CD14-positive monocyte (primary cell): ENCODE data around the gene MOK. TPM values are rescaled to one million over a fixed set of nuclear protein-coding genes. Genes with fewer than 3 reads are reported as not detected.

Experiments used
- DNase-seq, 3 donors: peaks; one replicate each; pipeline ENCODE4 v3.0.0-alpha.2; 2011 to 2022
- H2AFZ ChIP-seq: 2 replicates; pipeline ENCODE4 v1.6.0; 2012; ENCODE audit warnings: mild to moderate bottlenecking, low read depth, low read length, inconsistent platforms; ENCODE audit not compliant: insufficient read depth, poor library complexity, severe bottlenecking
- H3K27ac ChIP-seq, 2 donors: 1 replicate in 1 of 2; 2 replicates in 1 of 2; pipeline ENCODE4 v1.5.1; 2012 to 2013; ENCODE audit warnings: low read length in 2 of 2, control low read depth in 1 of 2, inconsistent platforms in 1 of 2, low read depth in 1 of 2, mild to moderate bottlenecking in 1 of 2
- H3K27me3 ChIP-seq, 2 donors: one replicate each; pipeline versions ENCODE4 v1.6.0 to v1.6.1; 2011 to 2013; ENCODE audit warnings: low read length in 2 of 2; ENCODE audit not compliant: control insufficient read depth in 2 of 2, insufficient read depth in 2 of 2
- H3K36me3 ChIP-seq, 2 donors: replicated peaks in 1 of 2; 1 replicate in 1 of 2; 2 replicates in 1 of 2; pipeline versions ENCODE4 v1.5.1 to v1.6.1; 2012 to 2013; ENCODE audit warnings: low read length in 2 of 2, control low read depth in 1 of 2, inconsistent platforms in 1 of 2, mild to moderate bottlenecking in 1 of 2; ENCODE audit not compliant: insufficient read depth in 2 of 2, control insufficient read depth in 1 of 2
- H3K4me1 ChIP-seq, 2 donors: 1 replicate in 1 of 2; 2 replicates in 1 of 2; pipeline versions ENCODE4 v1.5.1 to v1.6.1; 2012 to 2013; ENCODE audit warnings: low read length in 2 of 2, control low read depth in 1 of 2, inconsistent platforms in 1 of 2, mild to moderate bottlenecking in 1 of 2, moderate library complexity in 1 of 2; ENCODE audit not compliant: insufficient read depth in 2 of 2, control insufficient read depth in 1 of 2
- H3K4me2 ChIP-seq: replicated peaks from 2 replicates; pipeline ENCODE3; 2012; ENCODE audit warnings: low read length, moderate library complexity, mild to moderate bottlenecking; ENCODE audit not compliant: poor library complexity, severe bottlenecking; ENCODE audit errors: extremely low read depth
- H3K4me3 ChIP-seq, 3 experiments: fragments of 200-600 bp in 1 of 3; sonication (generic) in 1 of 3; replicated peaks in 1 of 3; 1 replicate in 2 of 3; 2 replicates in 1 of 3; pipeline ENCODE4 v1.5.1; 2011 to 2013; ENCODE audit warnings: low read length in 3 of 3, mild to moderate bottlenecking in 3 of 3, control low read depth in 2 of 3, low read depth in 2 of 3, inconsistent platforms in 1 of 3, moderate library complexity in 1 of 3
- H3K79me2 ChIP-seq: 2 replicates; pipeline ENCODE4 v1.6.0; 2012; ENCODE audit warnings: mild to moderate bottlenecking, control low read depth, inconsistent platforms, low read length, moderate library complexity; ENCODE audit not compliant: insufficient read depth
- H3K9ac ChIP-seq: 2 replicates; pipeline ENCODE4 v1.6.0; 2017; ENCODE audit warnings: low read length, mild to moderate bottlenecking; ENCODE audit not compliant: insufficient read depth, poor library complexity, severe bottlenecking
- H3K9me3 ChIP-seq, 2 donors: replicated peaks in 1 of 2; 1 replicate in 1 of 2; 2 replicates in 1 of 2; pipeline versions ENCODE4 v1.5.1 to v1.6.1; 2012 to 2013; ENCODE audit warnings: low read length in 2 of 2, control low read depth in 1 of 2; ENCODE audit not compliant: control insufficient read depth in 1 of 2, insufficient read depth in 1 of 2
- H4K20me1 ChIP-seq: 2 replicates; pipeline ENCODE4 v1.6.0; 2012; ENCODE audit warnings: mild to moderate bottlenecking, low read length, control low read depth, moderate library complexity; ENCODE audit not compliant: insufficient read depth
- H3K27ac Mint-ChIP-seq, 7 donors: one replicate each; pipeline ENCODE4 v1.8.0; 2020; ENCODE audit warnings: mild to moderate bottlenecking in 7 of 7, mixed read lengths in 7 of 7, moderate library complexity in 6 of 7, inconsistent platforms in 2 of 7
- H3K27me3 Mint-ChIP-seq, 3 donors: one replicate each; pipeline ENCODE4 v1.8.0; 2021 to 2022; ENCODE audit warnings: low read depth in 3 of 3, mild to moderate bottlenecking in 3 of 3, mixed read lengths in 3 of 3, moderate library complexity in 3 of 3, inconsistent platforms in 1 of 3
- H3K36me3 Mint-ChIP-seq, 2 donors: one replicate each; pipeline ENCODE4 v1.8.0; 2020; ENCODE audit warnings: mixed read lengths in 2 of 2, inconsistent platforms in 1 of 2, mild to moderate bottlenecking in 1 of 2
- H3K4me1 Mint-ChIP-seq: one replicate; pipeline ENCODE4 v1.8.0; 2020; ENCODE audit warnings: mild to moderate bottlenecking, mixed read lengths
- H3K4me3 Mint-ChIP-seq, 2 donors: one replicate each; pipeline ENCODE4 v1.8.0; 2020; ENCODE audit warnings: mild to moderate bottlenecking in 2 of 2, mixed read lengths in 2 of 2, moderate library complexity in 1 of 2
- H3K9me3 Mint-ChIP-seq, 7 donors: one replicate each; pipeline ENCODE4 v1.8.0; 2020 to 2022; ENCODE audit warnings: mixed read lengths in 7 of 7, mild to moderate bottlenecking in 6 of 7, moderate library complexity in 6 of 7, inconsistent platforms in 2 of 7
- CTCF ChIP-seq: fragments of 200-600 bp; IDR thresholded peaks from one replicate; pipeline ENCODE4 v1.8.0; 2022; ENCODE audit warnings: antibody characterized with exemption, mild to moderate bottlenecking
- WGBS: methylation state at CpG from one replicate; pipeline ENCODE4 v1.1.5; 2013; ENCODE audit warnings: missing lambda C conversion rate; ENCODE audit not compliant: insufficient coverage; 5-methylcytosine and 5-hydroxymethylcytosine counted together
- intact Hi-C, 2 donors: fragments of 100-400 bp; cut with micrococcal nuclease; formaldehyde crosslinking; loops; one replicate each; pipeline versions ENCODE4 v1.15.0 to v1.15.1; 2023
- polyA plus RNA-seq, 3 donors: library from polyadenylated mRNA; depleted of rRNA in 1 of 3; unstranded in 2 of 3; stranded (reverse) in 1 of 3; fragments of 300-500 nt in 2 of 3; fragments of >200 nt in 1 of 3; fragmentation: Illumina TruSeq in 2 of 3; gene quantifications; 1 replicate in 2 of 3; 2 replicates in 1 of 3; pipeline ENCODE4 v1.2.3, GENCODE V29; 2012 to 2021

The MOK gene
- polyA plus RNA-seq, 3 donors = 0.67 to 3.4 (median 1.8) TPM

GRCh38 chr14:102201776-102202175, 103.2 kb downstream of the MOK start:
- DNase-seq = no peak
- Histone ChIP-seq H3K4me1 (no peaks in the 10 kb centered on the region), H3K36me3 (peaks cover 67 to 90% of the 10 kb centered on the region in 2 donors), H2AFZ (no peak overlapping the region), H3K4me3 (no peak overlapping the region), H4K20me1 (peaks cover 89% of the 10 kb centered on the region), H3K79me2 (no peaks in the 10 kb centered on the region), H3K4me2 (no peak overlapping the region), H3K9ac (no peak overlapping the region), H3K27me3 (no peaks in the 10 kb centered on the region), H3K27ac (no peak overlapping the region), H3K9me3 (no peaks in the 10 kb centered on the region)
- H3K36me3 Mint-ChIP-seq = peaks cover 79 to 97% of the 10 kb centered on the region in 2 donors
- no peak for TF ChIP-seq CTCF
- peaks cover 0 to 1% (median 0%) of the 10 kb centered on the region in 7 donors for H3K9me3 Mint-ChIP-seq
- peaks cover 0 to 1% (median 0%) of the 10 kb centered on the region in 3 donors for H3K27me3 Mint-ChIP-seq
- H3K27ac Mint-ChIP-seq = peak overlapping the region in 1 of 7 donors; percentile 13
- intact Hi-C loops = no loop called here
- H3K4me1 Mint-ChIP-seq = peaks cover 11% of the 10 kb centered on the region
- H3K4me3 Mint-ChIP-seq = no peak overlapping the region
- 90% methylated on average over 2 of the region's 4 CpGs for WGBS

GRCh38 chr14:102201353-102201738, 103.6 kb downstream of the MOK start:
- no peaks in the 10 kb centered on the region for H3K79me2 ChIP-seq
- 99% methylated on average over 8 of the region's 9 CpGs for WGBS
- no peaks in the 10 kb centered on the region for H3K4me1 ChIP-seq
- H4K20me1 ChIP-seq = peaks cover 89% of the 10 kb centered on the region
- peaks cover 11% of the 10 kb centered on the region for H3K4me1 Mint-ChIP-seq
- intact Hi-C loops = no loop called here
- peaks cover 79 to 97% of the 10 kb centered on the region in 2 donors for H3K36me3 Mint-ChIP-seq
- no peak for TF ChIP-seq CTCF
- no peak overlapping the region for H3K4me3 Mint-ChIP-seq
- no peak overlapping the region for H3K9ac ChIP-seq
- H3K27ac Mint-ChIP-seq = no peak overlapping the region
- no peaks in the 10 kb centered on the region for H3K9me3 ChIP-seq
- peaks cover 0 to 1% (median 0%) of the 10 kb centered on the region in 7 donors for H3K9me3 Mint-ChIP-seq
- peaks cover 66 to 90% of the 10 kb centered on the region in 2 donors for H3K36me3 ChIP-seq
- no peak overlapping the region for H2AFZ ChIP-seq
- H3K27ac ChIP-seq = no peak overlapping the region
- peaks cover 0 to 1% (median 0%) of the 10 kb centered on the region in 3 donors for H3K27me3 Mint-ChIP-seq
- no peak overlapping the region for H3K4me2 ChIP-seq
- no peaks in the 10 kb centered on the region for H3K27me3 ChIP-seq
- no peak overlapping the region for H3K4me3 ChIP-seq
- DNase-seq = no peak
